ENCODE measurements around the gene AFAP1L2.

Gene AFAP1L2
- 6.1 to 11.1 reads per million in 2 donors for total RNA-seq

- peak; percentile 8 for DNase-seq
Observed at GRCh38 chr10:114404171-114405010, at the start of gene AFAP1L2. Gene AFAP1L2, minus strand, starts transcription at chr10:114404502. Its CDS starts 47 bp downstream, at chr10:114404455.

GRCh38 chr10:114453576-114453975 lies 49.3 kb upstream of the AFAP1L2 start:
- no peak for DNase-seq

GRCh38 chr10:114448897-114449296 lies 44.6 kb upstream of the AFAP1L2 start:
- no peak for DNase-seq

- DNase-seq = no peak
Observed at GRCh38 chr10:114445332-114445731, 41.0 kb upstream of the AFAP1L2 start.

- no peak for DNase-seq
Observed at GRCh38 chr10:114444819-114445218, 40.5 kb upstream of the AFAP1L2 start.

- no peak for DNase-seq
Observed at GRCh38 chr10:114442091-114442630, 37.9 kb upstream of the AFAP1L2 start.

- DNase-seq = no peak
Observed at GRCh38 chr10:114441107-114441506, 36.8 kb upstream of the AFAP1L2 start.

GRCh38 chr10:114437473-114438292 lies 33.4 kb upstream of the AFAP1L2 start:
- no peak for DNase-seq

- DNase-seq = no peak
Observed at GRCh38 chr10:114436941-114437340, 32.6 kb upstream of the AFAP1L2 start.

- no peak for DNase-seq
Observed at GRCh38 chr10:114432566-114433093, 28.3 kb upstream of the AFAP1L2 start.

- no peak for DNase-seq
Observed at GRCh38 chr10:114431414-114432135, 27.3 kb upstream of the AFAP1L2 start.

GRCh38 chr10:114430688-114431413 lies 26.5 kb upstream of the AFAP1L2 start:
- no peak for DNase-seq

GRCh38 chr10:114429581-114430335 lies 25.5 kb upstream of the AFAP1L2 start:
- no peak for DNase-seq

GRCh38 chr10:114427124-114427852 lies 23.0 kb upstream of the AFAP1L2 start:
- no peak for DNase-seq

GRCh38 chr10:114426476-114426875 lies 22.2 kb upstream of the AFAP1L2 start:
- DNase-seq = no peak

- no peak for DNase-seq
Observed at GRCh38 chr10:114420811-114421485, 16.6 kb upstream of the AFAP1L2 start.

GRCh38 chr10:114418109-114418508 lies 13.8 kb upstream of the AFAP1L2 start:
- no peak for DNase-seq

- no peak for DNase-seq
Observed at GRCh38 chr10:114412907-114413797, 8.8 kb upstream of the AFAP1L2 start.

All from activated gamma-delta T cell (primary cell).